ENCODE data around the gene MBOAT1.

GRCh38 chr6:20191992-20192391 lies 20.3 kb downstream of the MBOAT1 start:
- TF ChIP-seq, protein P1, sequence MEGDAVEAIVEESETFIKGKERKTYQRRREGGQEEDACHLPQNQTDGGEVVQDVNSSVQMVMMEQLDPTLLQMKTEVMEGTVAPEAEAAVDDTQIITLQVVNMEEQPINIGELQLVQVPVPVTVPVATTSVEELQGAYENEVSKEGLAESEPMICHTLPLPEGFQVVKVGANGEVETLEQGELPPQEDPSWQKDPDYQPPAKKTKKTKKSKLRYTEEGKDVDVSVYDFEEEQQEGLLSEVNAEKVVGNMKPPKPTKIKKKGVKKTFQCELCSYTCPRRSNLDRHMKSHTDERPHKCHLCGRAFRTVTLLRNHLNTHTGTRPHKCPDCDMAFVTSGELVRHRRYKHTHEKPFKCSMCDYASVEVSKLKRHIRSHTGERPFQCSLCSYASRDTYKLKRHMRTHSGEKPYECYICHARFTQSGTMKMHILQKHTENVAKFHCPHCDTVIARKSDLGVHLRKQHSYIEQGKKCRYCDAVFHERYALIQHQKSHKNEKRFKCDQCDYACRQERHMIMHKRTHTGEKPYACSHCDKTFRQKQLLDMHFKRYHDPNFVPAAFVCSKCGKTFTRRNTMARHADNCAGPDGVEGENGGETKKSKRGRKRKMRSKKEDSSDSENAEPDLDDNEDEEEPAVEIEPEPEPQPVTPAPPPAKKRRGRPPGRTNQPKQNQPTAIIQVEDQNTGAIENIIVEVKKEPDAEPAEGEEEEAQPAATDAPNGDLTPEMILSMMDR (IDR thresholded peaks at IDR 0.05 in 4 of 5, conservative IDR thresholded peaks at IDR 0.05 in 1 of 5), result no peak
- no peak for TF ChIP-seq POLR2A (IDR thresholded peaks at IDR 0.05)

Data from gastrocnemius medialis (tissue), 4 donors.